NCI-H82 (cell line): ENCODE data around the gene UTP14C.
"Not testable (repeated sequence)": the region's sequence is repeated elsewhere in the genome, so short reads cannot be mapped to it uniquely, and the experiment has no call there.

Source experiments
- DNase-seq: peaks from one replicate; lab custom pipeline; 2025; lab: John Stamatoyannopoulos, UW

Gene UTP14C

GRCh38 chr13:52043675-52044074 is 19.2 kb downstream of the UTP14C start:
- no peak for DNase-seq

- DNase-seq, result no peak
Observed at GRCh38 chr13:52047463-52047862, 23.0 kb downstream of the UTP14C start.

- no peak for DNase-seq
Observed at GRCh38 chr13:52048516-52048915, 24.0 kb downstream of the UTP14C start.

- DNase-seq, result no peak
Observed at GRCh38 chr13:52051400-52051799, 26.9 kb downstream of the UTP14C start.

- no peak for DNase-seq
Observed at GRCh38 chr13:52053460-52053859, 29.0 kb downstream of the UTP14C start.

GRCh38 chr13:52061064-52061463 is 36.6 kb downstream of the UTP14C start:
- DNase-seq, result not testable (repeated sequence)

GRCh38 chr13:52061587-52061986 is 37.1 kb downstream of the UTP14C start:
- no peak for DNase-seq

GRCh38 chr13:52067237-52067636 is 42.7 kb downstream of the UTP14C start:
- no peak for DNase-seq

- DNase-seq, result peak; percentile 66
Observed at GRCh38 chr13:52070929-52071523, 46.5 kb downstream of the UTP14C start.
